IMR-90 (cell line): ENCODE data around the gene AMZ1. TPM values are rescaled to one million over a fixed set of nuclear protein-coding genes. Genes with fewer than 3 reads are reported as not detected.

Experiments
- ATAC-seq: fragments of 200-7000 bp; cut with Tn5 transposase; 2 replicates; pipeline ENCODE4 v1.9.1; 2020; ENCODE audit warnings: low read depth, mild to moderate bottlenecking, moderate library complexity
- BruUV-seq: library from RNA; stranded (reverse); fragments of 400-500 nt; replicated peaks from 2 replicates; lab custom pipeline; 2021; lab: Mats Ljungman, UMichigan
- CTCF ChIA-PET: fragments of 300-600 bp; formaldehyde crosslinking; extraction: SDS; loops from one replicate; lab custom pipeline; 2021; ENCODE audit warnings: antibody characterized with exemption; lab: Yijun Ruan, JAX
- POLR2A ChIA-PET: fragments of 300-600 bp; sonication (Branson Sonifier 250); formaldehyde crosslinking; loops from one replicate; lab custom pipeline; 2022; ENCODE audit warnings: antibody characterized with exemption; ENCODE audit not compliant: unreplicated experiment; lab: Charles Lee
- DNase-seq: peaks from one replicate; pipeline ENCODE4 v3.0.0; 2013
- H2AFZ ChIP-seq: replicated peaks from 2 replicates; pipeline ENCODE3; 2013; ENCODE audit warnings: low read length, mild to moderate bottlenecking; ENCODE audit not compliant: poor library complexity
- H2AK5ac ChIP-seq: 2 replicates; pipeline ENCODE4 v1.6.1; 2013; ENCODE audit warnings: low read depth, low read length, inconsistent platforms
- H2AK9ac ChIP-seq: replicated peaks from 2 replicates; pipeline ENCODE3; 2013; ENCODE audit warnings: mild to moderate bottlenecking, low read depth, low read length, moderate library complexity; ENCODE audit not compliant: poor library complexity
- H2BK120ac ChIP-seq: 2 replicates; pipeline ENCODE4 v1.6.1; 2013; ENCODE audit warnings: low read depth, low read length, inconsistent platforms
- H2BK15ac ChIP-seq: 3 replicates; pipeline ENCODE4 v1.6.1; 2013; ENCODE audit warnings: low read depth, low read length, inconsistent platforms
- H2BK20ac ChIP-seq: 2 replicates; pipeline ENCODE4 v1.6.1; 2013; ENCODE audit warnings: low read depth, mild to moderate bottlenecking, inconsistent platforms, low read length, moderate library complexity
- H2BK5ac ChIP-seq: 2 replicates; pipeline ENCODE4 v1.6.1; 2013; ENCODE audit warnings: mild to moderate bottlenecking, low read depth, low read length, inconsistent platforms; ENCODE audit not compliant: poor library complexity, severe bottlenecking
- H3K14ac ChIP-seq: replicated peaks from 2 replicates; pipeline ENCODE4 v1.6.1; 2013; ENCODE audit warnings: low read depth, low read length, inconsistent platforms
- H3K18ac ChIP-seq: 2 replicates; pipeline ENCODE4 v1.6.1; 2013; ENCODE audit warnings: low read depth, low read length, control low read depth
- H3K23ac ChIP-seq: 2 replicates; pipeline ENCODE4 v1.6.1; 2013; ENCODE audit warnings: low read depth, low read length, inconsistent platforms
- H3K27ac ChIP-seq: 2 replicates; pipeline ENCODE4 v1.5.1; 2013; ENCODE audit warnings: mild to moderate bottlenecking, control low read depth, low read length; ENCODE audit not compliant: insufficient read depth
- H3K27me3 ChIP-seq: 2 replicates; pipeline ENCODE4 v1.6.1; 2013; ENCODE audit warnings: low read length; ENCODE audit not compliant: control insufficient read depth, insufficient read depth
- H3K36me3 ChIP-seq: 2 replicates; pipeline ENCODE4 v1.6.1; 2013; ENCODE audit warnings: low read length, mixed read lengths; ENCODE audit not compliant: control insufficient read depth, insufficient read depth
- H3K4ac ChIP-seq: 2 replicates; pipeline ENCODE4 v1.6.1; 2013; ENCODE audit warnings: low read depth, low read length, inconsistent platforms
- H3K4me1 ChIP-seq: 2 replicates; pipeline ENCODE4 v1.6.1; 2013; ENCODE audit warnings: low read length, mixed read lengths; ENCODE audit not compliant: control insufficient read depth, insufficient read depth
- H3K4me2 ChIP-seq: 2 replicates; pipeline ENCODE4 v1.6.1; 2013; ENCODE audit warnings: low read depth, mild to moderate bottlenecking, control low read depth, low read length, moderate library complexity
- H3K4me3 ChIP-seq: 2 replicates; pipeline ENCODE4 v1.5.1; 2013; ENCODE audit warnings: low read depth, mild to moderate bottlenecking, control low read depth, low read length, moderate library complexity; ENCODE audit not compliant: insufficient read depth
- H3K56ac ChIP-seq: 2 replicates; pipeline ENCODE4 v1.6.1; 2013; ENCODE audit warnings: low read length, inconsistent platforms; ENCODE audit not compliant: insufficient read depth; ENCODE audit errors: extremely low read depth
- H3K79me1 ChIP-seq, 2 experiments: 2 replicates each; pipeline ENCODE4 v1.6.1; 2013; ENCODE audit warnings: low read length in 2 of 2, inconsistent platforms in 1 of 2, low read depth in 1 of 2
- H3K9ac ChIP-seq: 2 replicates; pipeline ENCODE4 v1.6.1; 2013; ENCODE audit warnings: low read depth, low read length, control low read depth
- H3K9me1 ChIP-seq: 2 replicates; pipeline ENCODE4 v1.6.1; 2013; ENCODE audit warnings: low read length, inconsistent platforms; ENCODE audit not compliant: insufficient read depth
- H3K9me3 ChIP-seq: 2 replicates; pipeline ENCODE4 v1.6.1; 2013; ENCODE audit warnings: low read length; ENCODE audit not compliant: control insufficient read depth, insufficient read depth
- H4K20me1 ChIP-seq: 2 replicates; pipeline ENCODE4 v1.6.1; 2013; ENCODE audit warnings: low read length, inconsistent platforms; ENCODE audit not compliant: insufficient read depth
- H4K5ac ChIP-seq: 2 replicates; pipeline ENCODE4 v1.6.1; 2013; ENCODE audit warnings: mild to moderate bottlenecking, low read depth, low read length, control low read depth
- H4K8ac ChIP-seq, 2 experiments: 2 replicates each; pipeline ENCODE4 v1.6.1; 2013; ENCODE audit warnings: low read depth in 2 of 2, low read length in 2 of 2, control low read depth in 1 of 2, inconsistent platforms in 1 of 2
- H4K91ac ChIP-seq: 2 replicates; pipeline ENCODE4 v1.6.1; 2013; ENCODE audit warnings: low read depth, low read length, inconsistent platforms; ENCODE audit not compliant: insufficient read depth
- BHLHE40 ChIP-seq: fragments of 150-350 bp; IDR thresholded peaks from 2 replicates; pipeline ENCODE4 v1.6.1; 2016; ENCODE audit warnings: mild to moderate bottlenecking, low read depth, low read length
- FOS ChIP-seq: fragments of 150-350 bp; IDR thresholded peaks from 2 replicates; pipeline ENCODE4 v1.6.1; 2016; ENCODE audit warnings: low read depth, low read length
- MXI1 ChIP-seq: IDR thresholded peaks from 2 replicates; pipeline ENCODE4 v1.6.1; 2012; ENCODE audit warnings: low read depth, mild to moderate bottlenecking, low read length, moderate library complexity, borderline replicate concordance
- NFE2L2 ChIP-seq: fragments of 150-350 bp; IDR thresholded peaks from 2 replicates; pipeline ENCODE4 v1.6.1; 2016; ENCODE audit warnings: low read depth, mild to moderate bottlenecking, low read length
- POLR2A ChIP-seq: IDR thresholded peaks from 2 replicates; pipeline ENCODE4 v1.6.1; 2012; ENCODE audit warnings: mild to moderate bottlenecking, low read depth, low read length
- WGBS, 2 experiments: methylation state at CpG; one replicate each; pipeline versions ENCODE4 v1.1.5 to v1.1.7; 2013; ENCODE audit warnings: missing lambda C conversion rate in 2 of 2; ENCODE audit not compliant: insufficient read length in 1 of 2; ENCODE audit errors: extremely low coverage in 2 of 2; 5-methylcytosine and 5-hydroxymethylcytosine counted together
- dilution Hi-C: fragments of 300-500 bp; cut with HindIII; formaldehyde crosslinking; loops from one replicate; pipeline ENCODE4 v1.14.3; 2018; ENCODE audit warnings: low sequenced_read_pairs; ENCODE audit not compliant: unreplicated experiment
- in situ Hi-C: fragments of 300-500 bp; cut with MboI; formaldehyde crosslinking; loops from 3 replicates; pipeline ENCODE4 v1.14.3; 2019; ENCODE audit warnings: low sequenced_read_pairs, inconsistent platforms, mixed read lengths
- intact Hi-C: fragments of 100-400 bp; cut with micrococcal nuclease; formaldehyde crosslinking; loops from 2 replicates; pipeline ENCODE4 v1.10.0; 2022
- polyA plus RNA-seq, 3 experiments: library from polyadenylated mRNA; depleted of rRNA; stranded (reverse); fragments of >200 nt; gene quantifications; 2 replicates each; pipeline ENCODE4 v1.2.3, GENCODE V29; 2012; ENCODE audit warnings: low replicate concordance in 1 of 3
- total RNA-seq: library from RNA; depleted of rRNA; stranded (reverse); fragments of >200 nt; gene quantifications from 2 replicates; pipeline ENCODE4 v1.2.3, GENCODE V29; 2012
- TF ChIP-seq, protein P1 (sequence below): fragments of 150-350 bp; IDR thresholded peaks from 2 replicates; pipeline ENCODE4 v1.6.1; 2016; ENCODE audit warnings: low read depth, mild to moderate bottlenecking, low read length, moderate library complexity, borderline replicate concordance
- TF ChIP-seq, protein P2 (sequence below): conservative IDR thresholded peaks from 2 replicates; pipeline ENCODE4 v1.5.1; 2012; ENCODE audit warnings: mild to moderate bottlenecking, low read depth, low read length, improper control_type of control experiment

The AMZ1 gene
- total and polyA plus RNA-seq, 2 of the 4 experiments (the other 2 are of a cell fraction), result 0.54 to 1.6 TPM

DNA sequence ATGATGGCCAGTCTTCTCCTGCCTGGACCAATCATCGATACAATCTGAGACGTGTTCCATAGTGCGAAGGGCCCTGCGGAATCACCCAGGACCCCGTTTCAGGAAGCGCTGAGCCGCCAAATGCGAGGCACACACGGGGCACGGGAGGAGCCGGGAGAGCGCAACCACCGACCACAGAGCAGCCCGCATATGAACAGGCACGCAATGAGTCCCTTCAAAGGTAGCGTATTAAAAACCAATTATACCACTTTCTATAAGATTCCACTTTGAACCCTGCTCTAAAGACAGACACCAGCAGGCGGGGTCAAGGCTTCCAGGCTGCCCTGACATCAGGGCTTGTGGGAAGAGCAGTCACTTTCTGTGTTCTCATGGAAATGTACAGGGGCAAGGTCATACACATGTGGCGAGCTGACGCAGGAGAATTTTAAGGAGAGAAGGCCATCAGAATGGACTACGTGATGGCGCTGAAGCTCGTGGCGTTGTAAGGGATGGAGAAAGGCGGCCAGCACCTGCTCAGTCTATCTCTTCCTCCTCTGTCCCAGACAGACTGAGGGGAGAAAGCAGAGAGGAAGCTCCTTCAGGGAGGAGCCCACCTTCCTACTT lies 46.2 kb downstream of the AMZ1 start:
- Histone ChIP-seq H3K14ac (no peak overlapping the region), H2BK5ac (no peak overlapping the region), H4K8ac (no peak overlapping the region), H2AK5ac (no peak overlapping the region; the same call in 1 of the 2 replicates), H4K91ac (peak overlapping the region; percentile 27; the same call in 1 of the 2 replicates), H2BK20ac (no peak overlapping the region; the same call in 1 of the 2 replicates), H3K27me3 (no peaks in the 10 kb centered on the region), H4K5ac (no peak overlapping the region), H2BK120ac (no peak overlapping the region), H3K23ac (no peak overlapping the region), H3K79me1 (peaks cover 46 to 89% of the 10 kb centered on the region in 2 experiments), H3K4me1 (peaks cover 15% of the 10 kb centered on the region), H3K4me3 (no peak overlapping the region), H3K9ac (no peak overlapping the region), H3K9me3 (no peaks in the 10 kb centered on the region), H3K27ac (no peak overlapping the region), H3K9me1 (peaks cover 17% of the 10 kb centered on the region), H3K4ac (no peak overlapping the region), H2BK15ac (no peak overlapping the region), H2AK9ac (no peak overlapping the region), H2AFZ (no peak overlapping the region), H3K36me3 (peaks cover 20% of the 10 kb centered on the region), H4K20me1 (peaks cover 21% of the 10 kb centered on the region), H3K4me2 (no peak overlapping the region), H3K56ac (no peak overlapping the region), H3K18ac (no peak overlapping the region)
- DNase-seq (no peak), ATAC-seq (no peak)
- POLR2A ChIA-PET, result no interaction called here
- no TSS peak for BruUV-seq
- intact Hi-C loops (no loop called here), in situ Hi-C loops (no loop called here), dilution Hi-C loops (no loop called here)
- WGBS, 2 experiments, result no CpG with 5 or more reads among the region's 24 CpGs
- no peak for TF ChIP-seq BHLHE40
- TF ChIP-seq, protein P1, sequence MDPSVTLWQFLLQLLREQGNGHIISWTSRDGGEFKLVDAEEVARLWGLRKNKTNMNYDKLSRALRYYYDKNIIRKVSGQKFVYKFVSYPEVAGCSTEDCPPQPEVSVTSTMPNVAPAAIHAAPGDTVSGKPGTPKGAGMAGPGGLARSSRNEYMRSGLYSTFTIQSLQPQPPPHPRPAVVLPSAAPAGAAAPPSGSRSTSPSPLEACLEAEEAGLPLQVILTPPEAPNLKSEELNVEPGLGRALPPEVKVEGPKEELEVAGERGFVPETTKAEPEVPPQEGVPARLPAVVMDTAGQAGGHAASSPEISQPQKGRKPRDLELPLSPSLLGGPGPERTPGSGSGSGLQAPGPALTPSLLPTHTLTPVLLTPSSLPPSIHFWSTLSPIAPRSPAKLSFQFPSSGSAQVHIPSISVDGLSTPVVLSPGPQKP, result no peak
- no peak for TF ChIP-seq MXI1
- TF ChIP-seq, protein P2, sequence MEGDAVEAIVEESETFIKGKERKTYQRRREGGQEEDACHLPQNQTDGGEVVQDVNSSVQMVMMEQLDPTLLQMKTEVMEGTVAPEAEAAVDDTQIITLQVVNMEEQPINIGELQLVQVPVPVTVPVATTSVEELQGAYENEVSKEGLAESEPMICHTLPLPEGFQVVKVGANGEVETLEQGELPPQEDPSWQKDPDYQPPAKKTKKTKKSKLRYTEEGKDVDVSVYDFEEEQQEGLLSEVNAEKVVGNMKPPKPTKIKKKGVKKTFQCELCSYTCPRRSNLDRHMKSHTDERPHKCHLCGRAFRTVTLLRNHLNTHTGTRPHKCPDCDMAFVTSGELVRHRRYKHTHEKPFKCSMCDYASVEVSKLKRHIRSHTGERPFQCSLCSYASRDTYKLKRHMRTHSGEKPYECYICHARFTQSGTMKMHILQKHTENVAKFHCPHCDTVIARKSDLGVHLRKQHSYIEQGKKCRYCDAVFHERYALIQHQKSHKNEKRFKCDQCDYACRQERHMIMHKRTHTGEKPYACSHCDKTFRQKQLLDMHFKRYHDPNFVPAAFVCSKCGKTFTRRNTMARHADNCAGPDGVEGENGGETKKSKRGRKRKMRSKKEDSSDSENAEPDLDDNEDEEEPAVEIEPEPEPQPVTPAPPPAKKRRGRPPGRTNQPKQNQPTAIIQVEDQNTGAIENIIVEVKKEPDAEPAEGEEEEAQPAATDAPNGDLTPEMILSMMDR, result no peak
- no peak for TF ChIP-seq POLR2A
- TF ChIP-seq NFE2L2, result no peak
- no peak for TF ChIP-seq FOS
- CTCF ChIA-PET, result no interaction called here
